Body of pancreas (tissue), 4 donors: ENCODE measurements around the gene BCL2L2.

Source experiments
- POLR2A ChIP-seq, 3 donors: fragments of 450-650 bp; IDR thresholded peaks; one replicate each; pipeline ENCODE4 v1.6.1; 2016; ENCODE audit warnings: antibody characterized with exemption in 3 of 3, mild to moderate bottlenecking in 2 of 3
- TF ChIP-seq, protein P1 (sequence below), 7 experiments: fragments of 450-650 bp in 4 of 7; fragments of 200-600 bp in 3 of 7; sonication (generic) in 3 of 7; IDR thresholded peaks; one replicate each; pipeline ENCODE4 v1.5.1; 2016 to 2019; ENCODE audit warnings: antibody characterized with exemption in 7 of 7

DNA sequence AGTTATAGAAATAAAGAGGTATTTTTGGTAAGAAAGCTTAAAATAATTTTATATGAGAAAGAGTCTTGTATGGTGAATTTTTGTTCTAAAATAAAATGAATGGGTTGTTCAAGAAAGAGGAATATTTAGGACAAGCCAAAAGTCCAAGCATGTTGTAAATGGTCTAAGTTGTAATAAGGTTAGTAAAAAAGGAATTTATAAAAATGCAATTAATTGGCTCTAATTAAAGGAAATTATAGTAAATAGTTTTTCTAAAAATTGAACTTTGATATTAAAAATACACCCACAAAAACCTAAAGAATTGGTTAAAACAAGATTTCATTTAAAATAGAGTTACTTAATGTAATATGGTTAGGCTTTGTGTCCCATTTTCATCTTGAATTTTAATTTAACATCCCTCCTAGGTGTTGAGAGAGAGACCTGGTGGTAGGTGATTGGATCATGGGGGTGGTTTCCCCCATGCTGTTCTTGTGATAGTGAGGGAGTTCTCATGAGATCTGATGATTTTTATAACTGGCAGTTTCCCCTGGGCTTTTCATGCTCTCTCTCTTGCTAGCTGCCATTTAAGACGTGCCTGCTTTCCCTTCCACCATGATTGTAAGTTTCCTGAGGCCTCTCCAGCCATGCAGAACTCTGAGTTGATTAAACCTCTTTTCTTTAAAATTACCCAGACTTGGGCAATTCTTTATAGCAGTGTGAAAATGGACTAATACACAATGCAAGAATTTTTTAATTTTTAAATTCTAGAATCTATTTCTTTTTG lies 33.1 kb downstream of the BCL2L2 start:
- TF ChIP-seq, protein P1, sequence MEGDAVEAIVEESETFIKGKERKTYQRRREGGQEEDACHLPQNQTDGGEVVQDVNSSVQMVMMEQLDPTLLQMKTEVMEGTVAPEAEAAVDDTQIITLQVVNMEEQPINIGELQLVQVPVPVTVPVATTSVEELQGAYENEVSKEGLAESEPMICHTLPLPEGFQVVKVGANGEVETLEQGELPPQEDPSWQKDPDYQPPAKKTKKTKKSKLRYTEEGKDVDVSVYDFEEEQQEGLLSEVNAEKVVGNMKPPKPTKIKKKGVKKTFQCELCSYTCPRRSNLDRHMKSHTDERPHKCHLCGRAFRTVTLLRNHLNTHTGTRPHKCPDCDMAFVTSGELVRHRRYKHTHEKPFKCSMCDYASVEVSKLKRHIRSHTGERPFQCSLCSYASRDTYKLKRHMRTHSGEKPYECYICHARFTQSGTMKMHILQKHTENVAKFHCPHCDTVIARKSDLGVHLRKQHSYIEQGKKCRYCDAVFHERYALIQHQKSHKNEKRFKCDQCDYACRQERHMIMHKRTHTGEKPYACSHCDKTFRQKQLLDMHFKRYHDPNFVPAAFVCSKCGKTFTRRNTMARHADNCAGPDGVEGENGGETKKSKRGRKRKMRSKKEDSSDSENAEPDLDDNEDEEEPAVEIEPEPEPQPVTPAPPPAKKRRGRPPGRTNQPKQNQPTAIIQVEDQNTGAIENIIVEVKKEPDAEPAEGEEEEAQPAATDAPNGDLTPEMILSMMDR (IDR thresholded peaks at IDR 0.05): no peak
- TF ChIP-seq POLR2A (IDR thresholded peaks at IDR 0.05): no peak
